GM19043 (cell line): ENCODE results near the gene KIF18B.

Experiments used
- ATAC-seq: cut with Tn5 transposase; IDR thresholded peaks from one replicate; pipeline ENCODE4 v1.9.1; 2021; ENCODE audit warnings: low read depth; ENCODE audit not compliant: unreplicated experiment

Gene KIF18B

GRCh38 chr17:44941712-44942331 is 5.8 kb downstream of the KIF18B start:
- ATAC-seq = no peak

DNA sequence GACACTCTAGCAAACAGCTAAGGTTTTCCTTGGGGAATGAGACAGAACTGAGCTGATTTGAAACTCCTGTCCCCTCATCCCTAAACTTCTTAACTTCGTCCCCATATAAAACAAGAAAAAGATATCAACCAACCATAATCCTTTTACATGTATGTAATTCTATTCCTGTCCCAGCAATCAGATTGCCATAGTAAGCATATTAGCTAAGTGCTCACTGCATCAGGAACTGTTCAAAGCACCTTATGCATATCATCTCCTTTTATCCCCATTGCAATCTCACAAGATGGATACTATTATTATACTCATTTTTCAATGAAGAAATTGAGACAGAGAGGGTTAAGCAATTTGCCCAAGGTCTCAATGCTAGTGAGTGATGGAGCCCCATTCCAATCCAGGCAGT is 6.8 kb downstream of the KIF18B start:
- ATAC-seq = no peak

GRCh38 chr17:44940317-44940716 is 7.3 kb downstream of the KIF18B start:
- ATAC-seq = no peak

DNA sequence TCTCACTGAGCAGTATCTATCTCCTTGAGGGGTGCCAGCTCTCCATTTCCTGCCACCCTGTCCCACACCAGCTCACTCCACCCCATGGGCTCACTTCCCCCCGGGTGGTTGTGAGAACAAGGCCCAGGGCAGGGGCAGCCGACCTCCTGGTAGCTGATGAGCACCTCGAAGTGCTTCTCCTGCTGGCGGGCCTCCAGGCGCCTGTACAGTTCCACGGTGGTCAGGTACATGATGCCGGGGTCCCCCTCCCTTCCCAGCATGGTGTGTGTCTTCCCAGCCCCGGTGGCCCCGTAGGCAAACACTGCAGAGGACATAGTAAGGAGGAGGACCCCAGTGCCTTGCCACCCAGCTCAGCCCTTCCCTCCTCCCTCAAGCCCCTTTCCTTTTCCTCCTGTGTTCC is 12.5 kb downstream of the KIF18B start:
- ATAC-seq = no peak

GRCh38 chr17:44934745-44935105 is 12.8 kb downstream of the KIF18B start:
- no peak for ATAC-seq

GRCh38 chr17:44933824-44934744 is 13.5 kb downstream of the KIF18B start:
- ATAC-seq = no peak

DNA sequence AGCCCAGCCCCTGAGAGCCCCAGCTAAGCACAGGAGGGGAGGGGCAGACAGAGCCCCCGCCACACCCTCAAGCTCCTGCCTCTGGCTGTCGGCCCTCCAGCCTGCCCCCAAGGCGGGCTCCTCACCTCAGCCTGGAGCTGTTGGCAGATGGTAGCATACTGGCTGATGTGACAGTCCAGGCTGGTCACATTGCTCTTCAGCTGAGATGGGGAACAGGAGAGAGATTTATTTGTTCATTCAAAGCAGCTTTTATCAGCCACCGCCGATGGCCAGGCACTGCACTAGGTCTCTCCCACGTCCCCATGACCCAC is 14.8 kb downstream of the KIF18B start:
- ATAC-seq = no peak

GRCh38 chr17:44932096-44932786 is 15.3 kb downstream of the KIF18B start:
- no peak for ATAC-seq

GRCh38 chr17:44931376-44931775 is 16.2 kb downstream of the KIF18B start:
- no peak for ATAC-seq

DNA sequence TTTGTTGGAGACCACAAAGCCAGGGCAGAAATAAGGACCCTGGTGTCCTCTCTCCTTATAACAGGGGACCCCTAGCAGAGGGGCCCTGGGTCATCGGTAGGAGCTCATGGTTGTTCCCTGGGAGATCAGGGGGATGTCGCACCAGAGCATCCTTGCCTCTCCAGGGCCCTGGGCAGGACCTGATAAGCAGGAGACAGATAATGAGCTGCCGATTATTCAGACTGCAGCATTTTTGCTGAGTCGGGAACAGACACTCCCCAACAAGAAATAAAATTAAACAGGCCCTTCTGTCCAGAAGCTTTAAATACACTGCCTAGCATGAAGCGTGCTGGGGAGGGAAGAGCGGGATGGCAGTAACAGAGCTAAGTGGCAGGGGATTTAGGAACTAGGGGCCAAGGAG is 16.9 kb downstream of the KIF18B start:
- ATAC-seq = no peak

GRCh38 chr17:44928950-44929720 is 18.4 kb downstream of the KIF18B start:
- ATAC-seq = no peak

GRCh38 chr17:44928136-44928535 is 19.4 kb downstream of the KIF18B start:
- no peak for ATAC-seq

- no peak for ATAC-seq
These were observed 19.9 kb downstream of the KIF18B start for GRCh38 chr17:44927696-44928095.

DNA sequence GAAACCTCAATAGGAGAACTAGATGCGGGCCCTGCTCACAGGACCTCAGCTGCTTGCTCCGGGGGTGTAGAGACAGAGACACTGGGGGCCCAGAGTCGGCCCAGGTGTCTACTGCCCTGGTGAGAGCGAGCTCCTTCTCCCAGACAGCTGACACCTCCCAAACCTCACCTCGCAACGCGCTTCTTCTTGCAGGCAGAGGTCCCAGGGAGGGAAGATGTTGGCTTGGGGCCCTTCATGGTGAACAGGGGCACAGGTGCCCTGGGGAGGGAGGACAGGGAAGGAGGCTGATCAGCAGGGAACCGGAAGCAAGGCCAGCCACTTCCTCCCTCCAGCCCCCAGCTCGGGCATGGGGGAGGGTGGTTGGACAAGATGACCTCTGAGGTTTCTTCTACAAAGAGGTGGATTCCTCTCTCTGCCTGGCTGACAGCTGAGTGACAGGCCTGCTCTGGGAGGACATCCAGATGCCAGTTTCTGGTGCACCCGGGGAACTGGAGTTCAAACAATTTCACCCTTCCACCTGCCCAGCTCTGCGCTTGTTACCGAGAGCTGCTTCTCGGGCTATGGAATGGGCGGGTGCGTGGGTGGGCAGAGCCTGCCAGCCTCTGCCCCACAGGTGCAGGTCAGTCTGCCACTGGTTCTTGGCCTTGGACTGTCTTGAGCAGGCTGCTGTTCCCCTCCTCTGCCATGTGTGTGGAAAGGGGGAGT is 20.6 kb downstream of the KIF18B start:
- ATAC-seq = no peak

DNA sequence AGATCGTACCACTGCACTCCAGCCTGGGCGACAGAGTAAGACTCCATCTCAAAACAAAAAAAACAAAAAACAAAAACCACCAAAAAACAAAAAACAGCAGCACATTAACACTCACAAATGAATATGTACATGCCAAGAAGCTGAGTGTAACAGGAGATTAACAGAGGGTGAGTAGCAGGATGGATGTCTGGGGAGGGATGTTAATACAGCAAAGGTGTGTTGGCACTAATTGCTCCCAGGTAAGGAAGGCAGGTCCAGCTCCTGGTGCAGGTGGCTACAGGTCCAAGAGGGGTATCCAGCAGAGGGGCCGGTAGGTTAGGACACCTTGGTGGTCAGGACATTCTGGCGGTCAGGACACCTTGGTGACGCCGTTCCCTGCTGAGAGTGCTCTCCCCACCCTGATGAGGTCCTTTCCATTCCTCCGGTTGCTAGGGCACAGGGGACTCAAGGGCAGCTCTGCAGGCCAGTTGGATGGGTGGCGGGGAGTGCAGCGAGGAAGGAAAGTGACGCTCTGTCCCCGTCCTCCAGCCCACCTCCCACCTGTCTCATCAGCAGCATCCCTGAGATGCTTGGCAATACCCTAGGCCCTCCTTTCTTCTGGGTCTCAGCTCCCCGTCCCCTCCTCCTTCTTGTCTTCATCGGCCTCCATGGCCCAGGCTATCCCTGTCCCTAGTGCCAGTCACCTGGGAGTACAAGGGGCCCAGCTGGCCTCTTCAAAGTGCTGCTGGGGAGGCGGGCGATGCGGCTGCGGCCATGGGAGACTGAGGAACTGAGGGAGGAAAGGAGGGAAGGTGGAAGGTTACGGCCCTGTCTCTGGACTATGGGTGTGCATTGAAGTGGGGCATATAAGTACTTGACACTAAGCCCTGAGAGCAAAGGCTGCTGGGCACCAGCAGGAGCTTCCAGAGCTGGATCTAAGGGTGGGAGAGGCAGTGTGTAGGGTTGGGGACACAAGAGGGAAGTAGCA is 21.6 kb downstream of the KIF18B start:
- ATAC-seq = no peak

- no peak for ATAC-seq
These were observed 23.4 kb downstream of the KIF18B start for GRCh38 chr17:44924107-44924544.

- ATAC-seq = no peak
These were observed 24.7 kb downstream of the KIF18B start for GRCh38 chr17:44922746-44923470.

DNA sequence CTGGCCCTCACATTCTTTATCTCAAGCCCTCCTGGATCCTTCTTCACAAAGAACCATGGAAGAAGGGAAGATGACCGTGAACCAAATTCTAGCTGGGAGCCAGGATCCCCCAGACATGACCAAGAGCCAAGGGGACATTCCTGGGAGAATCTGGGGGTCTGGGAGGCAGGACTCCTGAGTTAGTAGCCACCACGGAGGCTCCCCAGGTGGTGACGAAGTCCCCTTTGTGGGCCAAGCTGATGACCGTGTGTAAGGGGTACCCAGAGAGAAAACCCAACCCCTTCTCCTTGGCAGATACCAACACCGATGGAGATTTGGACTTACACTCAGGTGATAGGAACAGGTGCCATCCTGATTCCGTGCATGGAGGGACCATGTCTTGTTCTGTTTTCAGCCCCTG is 25.4 kb downstream of the KIF18B start:
- no peak for ATAC-seq
